Suprapubic skin (tissue), 3 donors: ENCODE results near the gene NID2.

Source experiments
- POLR2A ChIP-seq, 2 donors: fragments of 450-650 bp; IDR thresholded peaks; one replicate each; pipeline ENCODE4 v1.6.1; 2017; ENCODE audit warnings: antibody characterized with exemption in 2 of 2, mild to moderate bottlenecking in 2 of 2, moderate library complexity in 2 of 2
- TF ChIP-seq, protein P1 (sequence below), 2 donors: fragments of 200-600 bp in 1 of 2; fragments of 450-650 bp in 1 of 2; sonication (generic) in 1 of 2; IDR thresholded peaks; one replicate each; pipeline ENCODE4 v1.5.1; 2016 to 2019; ENCODE audit warnings: antibody characterized with exemption in 2 of 2, mild to moderate bottlenecking in 1 of 2, moderate library complexity in 1 of 2

DNA sequence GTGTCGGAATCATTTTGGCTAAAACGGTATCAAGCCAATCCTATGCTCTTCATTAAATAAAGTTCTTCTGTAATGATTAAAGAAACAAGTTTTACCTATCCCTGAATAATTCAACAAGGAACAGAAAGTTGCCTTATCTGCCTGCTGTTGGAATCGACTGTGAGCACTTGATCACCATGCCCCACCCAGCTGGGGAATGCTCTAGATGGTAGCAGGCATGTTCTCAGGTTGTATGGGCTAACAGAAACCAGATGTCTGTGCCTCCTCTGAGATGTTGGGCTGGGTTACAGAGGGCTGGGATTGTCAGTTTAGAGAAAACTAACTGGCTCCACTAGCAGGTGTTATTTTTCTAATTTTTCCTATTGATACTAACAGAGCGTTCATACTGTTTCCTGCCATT is 50.6 kb downstream of the NID2 start:
- TF ChIP-seq, protein P1, sequence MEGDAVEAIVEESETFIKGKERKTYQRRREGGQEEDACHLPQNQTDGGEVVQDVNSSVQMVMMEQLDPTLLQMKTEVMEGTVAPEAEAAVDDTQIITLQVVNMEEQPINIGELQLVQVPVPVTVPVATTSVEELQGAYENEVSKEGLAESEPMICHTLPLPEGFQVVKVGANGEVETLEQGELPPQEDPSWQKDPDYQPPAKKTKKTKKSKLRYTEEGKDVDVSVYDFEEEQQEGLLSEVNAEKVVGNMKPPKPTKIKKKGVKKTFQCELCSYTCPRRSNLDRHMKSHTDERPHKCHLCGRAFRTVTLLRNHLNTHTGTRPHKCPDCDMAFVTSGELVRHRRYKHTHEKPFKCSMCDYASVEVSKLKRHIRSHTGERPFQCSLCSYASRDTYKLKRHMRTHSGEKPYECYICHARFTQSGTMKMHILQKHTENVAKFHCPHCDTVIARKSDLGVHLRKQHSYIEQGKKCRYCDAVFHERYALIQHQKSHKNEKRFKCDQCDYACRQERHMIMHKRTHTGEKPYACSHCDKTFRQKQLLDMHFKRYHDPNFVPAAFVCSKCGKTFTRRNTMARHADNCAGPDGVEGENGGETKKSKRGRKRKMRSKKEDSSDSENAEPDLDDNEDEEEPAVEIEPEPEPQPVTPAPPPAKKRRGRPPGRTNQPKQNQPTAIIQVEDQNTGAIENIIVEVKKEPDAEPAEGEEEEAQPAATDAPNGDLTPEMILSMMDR (IDR thresholded peaks at IDR 0.05) = no peak
- no peak for TF ChIP-seq POLR2A (IDR thresholded peaks at IDR 0.05)
